GM18502 (cell line): ENCODE results near the gene BTBD19.
"Not testable (repeated sequence)": the region's sequence is repeated elsewhere in the genome, so short reads cannot be mapped to it uniquely, and the experiment has no call there.

Experiments used
- ATAC-seq: cut with Tn5 transposase; IDR thresholded peaks from one replicate; pipeline ENCODE4 v1.9.1; 2021; ENCODE audit warnings: mild to moderate bottlenecking; ENCODE audit not compliant: unreplicated experiment, poor library complexity

Gene BTBD19

DNA sequence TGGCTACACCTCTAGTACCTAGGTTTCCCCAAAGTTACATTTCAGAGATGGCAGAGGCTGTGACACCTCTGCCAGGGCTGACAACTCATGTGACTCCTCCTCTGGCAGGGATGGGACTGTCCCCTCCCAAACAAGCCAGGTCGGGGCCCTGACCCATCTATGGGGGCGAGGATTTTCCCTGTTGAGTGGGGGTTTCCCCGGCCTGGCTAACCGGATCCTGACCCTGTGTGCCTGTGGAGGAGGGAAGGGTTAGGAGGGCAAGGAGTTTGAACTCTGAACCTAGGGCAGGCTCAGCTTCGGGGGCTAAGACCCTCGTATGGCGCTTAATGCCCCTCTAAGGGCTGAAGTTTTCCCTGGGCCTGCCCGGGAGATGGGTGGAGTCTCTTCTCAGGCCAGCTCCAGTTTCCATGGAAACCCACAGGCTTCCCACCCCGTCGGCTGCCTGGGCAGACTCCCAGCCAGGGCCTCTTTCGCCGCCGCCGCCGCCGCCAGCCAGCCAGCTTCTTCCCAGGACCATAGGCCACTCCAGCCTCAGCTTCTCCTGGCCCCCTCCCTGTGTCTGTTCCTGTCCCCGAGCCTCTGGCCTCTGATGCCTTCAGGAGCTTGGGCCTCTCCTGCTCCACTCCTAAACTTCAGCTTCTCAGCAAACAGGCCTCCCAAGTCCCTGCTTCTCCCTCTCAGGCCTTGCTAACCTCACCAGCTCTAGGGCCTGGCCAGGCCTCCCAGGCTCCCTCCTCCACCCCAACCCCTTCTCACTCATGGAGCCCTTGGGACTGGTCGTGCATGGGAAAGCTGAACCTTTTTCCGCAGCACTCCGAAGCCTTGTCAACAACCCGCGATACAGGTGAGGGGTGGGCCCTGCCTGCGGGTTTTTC, at the start of gene BTBD19:
TSS of gene BTBD19 (plus strand) at position 461 of the 875 bp plus-strand sequence. CDS start at position 759, 298 bp downstream.
- ATAC-seq, result peak; percentile 23

- no peak for ATAC-seq
These were observed 49.2 kb upstream of the BTBD19 start for GRCh38 chr1:44759077-44759476.

DNA sequence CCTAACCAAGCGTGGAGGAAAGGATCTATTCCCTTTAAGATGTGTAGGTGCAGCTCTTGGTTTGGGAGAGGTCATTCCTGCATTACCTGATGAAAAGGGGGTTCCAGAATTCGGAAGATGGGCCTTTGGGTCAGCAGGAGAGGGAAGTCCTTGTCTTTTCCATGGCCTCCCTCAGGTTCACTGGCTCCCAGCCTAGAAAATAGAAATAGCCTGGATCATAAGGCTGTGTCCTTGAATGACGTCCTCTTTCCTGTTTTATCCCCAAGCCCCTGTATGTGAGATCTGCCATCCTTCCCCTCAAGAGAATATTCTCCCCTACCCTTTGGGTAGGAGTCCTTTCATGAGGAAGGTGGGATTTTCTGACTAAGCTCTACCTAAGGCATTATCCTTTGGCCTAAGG, 47.4 kb upstream of the BTBD19 start:
- ATAC-seq, result no peak

DNA sequence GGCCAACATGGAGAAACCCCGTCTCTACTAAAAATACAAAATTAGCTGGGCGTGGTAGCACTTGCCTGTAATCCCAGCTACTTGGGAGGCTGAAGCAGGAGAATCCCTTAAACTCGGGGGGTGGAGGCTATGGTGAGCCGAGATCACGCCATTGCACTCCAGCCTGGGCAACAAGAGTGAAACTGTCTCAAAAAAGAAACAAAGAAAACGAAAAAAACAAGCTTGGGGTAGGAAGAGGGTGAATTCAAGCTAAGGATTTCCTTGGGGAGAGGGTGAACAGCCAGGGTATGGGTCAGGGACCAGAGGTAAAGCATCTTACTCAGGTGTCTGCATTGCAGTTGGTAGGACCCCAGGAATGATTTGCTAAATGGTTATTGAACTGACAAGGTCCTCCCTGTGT, 41.9 kb upstream of the BTBD19 start:
- ATAC-seq, result not testable (repeated sequence)

- peak; percentile 70 for ATAC-seq
These were observed 33.0 kb upstream of the BTBD19 start, which contains the start of gene RPS8 for GRCh38 chr1:44775078-44775929. Gene RPS8 (plus strand): TSS chr1:44775540. CDS start chr1:44775597, 57 bp downstream.

DNA sequence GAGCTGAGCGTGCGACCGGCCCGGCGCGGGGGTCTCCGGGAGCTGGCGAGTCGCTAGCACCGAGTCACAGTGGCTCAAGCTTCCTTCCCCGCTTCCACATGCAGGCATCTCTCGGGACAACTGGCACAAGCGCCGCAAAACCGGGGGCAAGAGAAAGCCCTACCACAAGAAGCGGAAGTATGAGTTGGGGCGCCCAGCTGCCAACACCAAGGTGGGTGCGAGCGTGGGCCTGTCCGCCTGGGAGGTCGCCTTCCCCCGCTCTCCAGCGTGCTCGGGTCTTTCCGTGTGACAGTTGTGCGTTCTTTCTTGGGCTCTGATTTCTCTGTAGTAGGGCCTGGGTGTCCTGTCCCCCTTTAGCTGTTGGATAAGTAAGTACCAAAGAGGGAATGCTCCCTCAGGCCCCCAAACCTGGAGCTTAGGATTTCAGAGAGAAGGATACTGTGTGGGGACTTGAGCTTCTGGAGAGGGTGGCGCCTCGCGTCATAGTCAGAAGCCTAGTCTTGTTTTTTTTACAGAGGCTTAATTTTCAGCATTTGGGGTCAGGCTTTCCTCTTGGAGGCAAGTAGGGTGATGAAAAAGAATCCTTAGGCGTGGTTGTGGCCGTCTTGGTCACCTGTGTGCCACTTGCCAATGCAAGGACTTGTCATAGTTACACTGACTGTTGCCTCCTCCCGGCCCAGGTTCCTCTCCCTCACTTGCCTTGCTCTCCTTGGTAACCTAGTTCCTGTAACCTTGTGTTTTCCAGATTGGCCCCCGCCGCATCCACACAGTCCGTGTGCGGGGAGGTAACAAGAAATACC, 32.2 kb upstream of the BTBD19 start:
- peak; percentile 27 for ATAC-seq

- no peak for ATAC-seq
These were observed 31.6 kb upstream of the BTBD19 start for GRCh38 chr1:44776730-44777068.

DNA sequence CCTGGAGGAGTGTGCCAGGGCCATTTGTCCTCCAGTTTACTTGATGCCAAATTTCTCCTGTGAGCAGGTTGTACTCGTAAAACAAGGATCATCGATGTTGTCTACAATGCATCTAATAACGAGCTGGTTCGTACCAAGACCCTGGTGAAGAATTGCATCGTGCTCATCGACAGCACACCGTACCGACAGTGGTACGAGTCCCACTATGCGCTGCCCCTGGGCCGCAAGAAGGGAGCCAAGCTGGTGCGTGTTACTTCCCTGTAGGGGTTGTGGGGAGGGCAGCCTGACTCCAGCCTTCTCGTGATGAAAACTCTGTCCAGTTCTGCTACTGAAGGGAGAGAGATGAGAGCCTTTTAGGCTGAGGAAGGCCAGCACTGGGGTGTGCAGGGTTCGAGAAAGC, 30.8 kb upstream of the BTBD19 start:
- ATAC-seq, result no peak

DNA sequence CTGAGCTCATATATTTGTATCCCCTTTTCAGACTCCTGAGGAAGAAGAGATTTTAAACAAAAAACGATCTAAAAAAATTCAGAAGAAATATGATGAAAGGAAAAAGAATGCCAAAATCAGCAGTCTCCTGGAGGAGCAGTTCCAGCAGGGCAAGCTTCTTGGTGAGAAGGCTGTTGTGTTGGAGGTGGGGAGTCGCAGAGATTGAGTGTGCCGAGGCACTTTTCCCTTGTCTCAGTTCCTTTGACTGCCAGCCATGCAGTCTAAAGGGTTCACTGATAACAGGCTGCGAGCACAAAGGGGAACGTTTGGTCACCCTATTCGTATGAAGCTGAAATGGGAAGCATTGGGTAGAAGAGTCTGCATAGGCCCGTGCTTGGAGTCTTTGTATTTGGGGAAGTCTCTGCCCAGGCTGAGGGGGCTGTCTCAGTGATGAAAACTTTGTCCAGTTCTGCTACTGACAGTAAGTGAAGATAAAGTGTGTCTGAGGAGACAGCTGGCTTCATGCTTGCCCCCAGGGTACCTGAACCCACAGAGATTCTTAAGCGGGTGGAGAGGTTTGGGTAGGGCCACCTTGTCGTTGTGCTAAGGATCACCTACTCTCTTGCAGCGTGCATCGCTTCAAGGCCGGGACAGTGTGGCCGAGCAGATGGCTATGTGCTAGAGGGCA, 30.2 kb upstream of the BTBD19 start:
- no peak for ATAC-seq

GRCh38 chr1:44778705-44779576, 29.4 kb upstream of the BTBD19 start:
- ATAC-seq, result no peak

DNA sequence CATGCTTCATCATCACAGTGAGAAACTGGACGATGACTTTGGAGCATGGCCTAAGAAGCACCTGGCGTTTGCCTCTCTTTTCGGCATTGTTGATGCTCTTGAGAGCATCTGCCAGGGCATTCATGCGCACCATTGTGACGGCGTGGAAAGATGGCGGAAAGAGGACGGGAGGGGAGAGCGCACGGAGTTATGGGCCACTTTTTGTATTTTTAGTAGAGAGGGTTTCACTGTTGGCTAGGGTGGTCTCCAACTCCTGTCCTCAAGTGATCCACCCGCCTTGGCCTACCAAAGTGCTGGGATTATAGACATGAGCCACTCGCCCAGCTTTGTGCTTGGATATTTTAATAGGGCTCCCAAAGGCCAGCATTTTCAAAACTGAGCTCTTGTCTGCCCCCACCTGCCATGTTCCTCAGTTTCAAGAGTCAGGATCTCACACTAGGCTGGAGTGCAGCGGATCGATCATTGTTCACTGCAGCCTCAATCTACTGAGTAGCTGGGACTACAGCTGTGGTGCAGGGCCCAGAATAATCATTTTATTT, 27.7 kb upstream of the BTBD19 start:
- ATAC-seq, result no peak

- ATAC-seq, result no peak
These were observed 24.6 kb upstream of the BTBD19 start for GRCh38 chr1:44783697-44784093.

DNA sequence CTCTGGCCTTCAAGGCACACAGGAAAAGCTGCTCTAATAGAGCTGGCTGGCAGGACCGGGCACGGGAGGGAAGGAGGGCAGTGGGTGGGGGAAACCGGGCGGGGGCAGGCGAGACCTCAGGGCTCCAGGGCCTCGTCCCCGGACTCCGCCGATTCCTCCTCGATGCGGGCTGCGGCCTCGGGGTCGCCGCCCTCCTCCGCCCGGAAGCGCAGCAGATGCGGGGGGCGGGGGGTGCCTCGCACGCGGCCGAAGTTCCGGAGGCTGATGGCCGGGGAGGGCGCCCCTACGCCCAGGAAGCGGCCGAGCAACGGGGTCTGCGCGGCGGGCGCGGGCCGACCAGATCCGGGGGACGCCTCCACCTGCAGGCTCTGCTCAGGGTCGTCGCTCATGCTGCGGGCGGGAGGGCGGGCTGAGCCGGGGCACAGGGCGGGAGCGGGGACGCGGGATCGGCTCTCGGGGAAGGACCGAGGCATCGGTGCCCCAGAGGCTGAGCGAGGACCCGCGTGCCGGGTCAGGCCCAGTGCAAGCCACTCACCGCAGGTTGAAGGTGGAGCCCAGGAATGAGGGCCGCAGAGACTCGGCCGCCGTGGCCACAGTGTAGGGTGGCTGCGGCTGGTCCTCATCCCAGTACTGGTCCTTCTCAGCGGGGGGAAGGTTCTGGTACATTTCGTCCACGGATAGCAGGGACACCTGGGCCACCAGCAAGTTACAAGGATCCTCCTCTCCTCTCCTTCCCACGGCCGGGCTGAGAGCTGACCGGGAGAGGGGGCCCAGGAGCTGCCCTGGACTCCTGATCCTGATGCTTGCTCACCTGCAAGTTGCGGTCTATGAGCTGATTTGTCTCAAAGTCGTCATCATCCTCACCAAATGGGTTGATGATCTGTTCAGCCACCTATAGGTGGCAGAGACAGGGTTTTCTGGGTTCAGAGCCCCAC, 24.0 kb upstream of the BTBD19 start:
- no peak for ATAC-seq

- no peak for ATAC-seq
These were observed 23.3 kb upstream of the BTBD19 start for GRCh38 chr1:44785029-44785380.

GRCh38 chr1:44785501-44786137, 22.7 kb upstream of the BTBD19 start:
- no peak for ATAC-seq

DNA sequence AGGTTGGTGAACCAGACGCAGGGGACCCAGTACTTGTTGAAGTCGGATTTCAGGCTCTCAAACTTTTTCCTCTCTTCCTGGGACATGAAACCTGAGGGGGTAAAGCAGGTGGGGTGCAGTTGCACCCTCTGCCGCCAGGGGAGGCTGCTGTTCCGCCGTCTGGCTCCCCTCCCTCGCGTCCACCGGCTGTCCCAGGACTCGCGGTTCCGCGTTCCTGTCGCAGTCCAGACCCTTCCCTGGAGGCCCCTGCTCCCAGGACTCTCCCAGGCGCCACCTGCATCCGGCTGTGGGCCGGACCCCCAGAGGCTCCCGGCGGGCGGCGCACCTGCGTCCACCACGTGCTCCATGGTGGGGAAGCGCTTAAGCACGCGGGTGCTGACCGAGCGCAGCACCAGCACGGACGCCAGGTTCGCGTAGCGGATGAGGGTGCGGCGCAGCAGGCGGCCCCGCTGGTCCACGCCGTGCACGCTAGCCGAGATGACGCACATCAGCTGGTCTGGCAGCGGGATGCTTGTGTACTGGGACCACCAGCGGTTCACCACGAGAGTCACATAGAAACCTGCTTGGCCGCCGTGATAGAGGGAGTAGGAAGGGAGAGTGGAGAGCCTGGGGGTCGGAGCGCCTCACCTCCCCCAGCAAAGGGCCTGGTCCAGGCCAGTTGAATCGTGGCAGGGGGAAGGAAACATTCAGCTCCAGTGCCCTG, 22.0 kb upstream of the BTBD19 start:
- ATAC-seq, result peak; percentile 66
